Stimulated activated CD4-positive, alpha-beta T cell treated with anti-CD3 and anti-CD28 coated beads, TNF-alpha, amount 100 ng/mL, for 24 hours (primary cell): ENCODE results near the gene SH3YL1.

Experiments used
- DNase-seq, 3 experiments: peaks; one replicate each; pipeline ENCODE4 v3.0.0-alpha.2; 2020; ENCODE audit warnings: low read depth in 3 of 3

The SH3YL1 gene, protein sequence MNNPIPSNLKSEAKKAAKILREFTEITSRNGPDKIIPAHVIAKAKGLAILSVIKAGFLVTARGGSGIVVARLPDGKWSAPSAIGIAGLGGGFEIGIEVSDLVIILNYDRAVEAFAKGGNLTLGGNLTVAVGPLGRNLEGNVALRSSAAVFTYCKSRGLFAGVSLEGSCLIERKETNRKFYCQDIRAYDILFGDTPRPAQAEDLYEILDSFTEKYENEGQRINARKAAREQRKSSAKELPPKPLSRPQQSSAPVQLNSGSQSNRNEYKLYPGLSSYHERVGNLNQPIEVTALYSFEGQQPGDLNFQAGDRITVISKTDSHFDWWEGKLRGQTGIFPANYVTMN

DNA sequence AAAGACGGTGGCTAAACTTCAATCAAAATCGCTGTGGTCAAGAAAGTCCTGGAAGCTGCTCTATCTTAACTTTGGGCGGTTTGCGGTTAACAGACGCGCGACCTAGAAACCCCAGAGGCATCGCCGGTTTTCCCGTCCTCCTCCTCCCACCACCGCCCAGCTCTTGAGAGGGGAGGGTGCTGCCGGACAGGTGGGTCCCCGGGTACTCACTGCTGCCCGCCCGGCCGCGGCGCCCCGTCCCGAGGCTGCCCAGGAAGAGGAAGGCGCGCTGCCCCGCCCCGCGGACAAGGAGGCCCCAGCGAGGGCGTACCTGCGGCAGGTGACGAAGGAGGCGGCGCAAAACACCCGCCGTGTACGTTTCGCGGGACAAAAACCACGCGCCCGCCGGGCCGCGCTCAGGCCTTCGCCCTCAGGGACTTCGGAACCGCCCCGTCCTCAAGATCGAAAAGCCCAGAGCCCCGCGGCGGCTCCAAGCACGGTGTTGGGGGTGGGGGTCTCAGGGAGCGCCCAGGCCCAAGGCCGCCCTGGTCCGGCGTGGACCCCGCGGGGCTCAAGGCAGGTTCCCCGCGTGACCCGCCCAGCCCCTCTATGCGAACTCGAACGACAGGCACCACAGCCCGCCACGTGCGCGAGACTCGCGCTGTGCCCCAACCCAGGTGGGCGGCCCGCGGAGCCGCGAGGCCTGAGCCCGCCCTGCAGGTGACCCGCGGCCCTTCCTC lies at the start of gene SH3YL1:
TSS of gene SH3YL1 (minus strand) at position 259 of the 719 bp plus-strand sequence. CDS start at position 211, 48 bp downstream.
- peak in 2 of 3 experiments; percentile 11 to 21 for DNase-seq

DNA sequence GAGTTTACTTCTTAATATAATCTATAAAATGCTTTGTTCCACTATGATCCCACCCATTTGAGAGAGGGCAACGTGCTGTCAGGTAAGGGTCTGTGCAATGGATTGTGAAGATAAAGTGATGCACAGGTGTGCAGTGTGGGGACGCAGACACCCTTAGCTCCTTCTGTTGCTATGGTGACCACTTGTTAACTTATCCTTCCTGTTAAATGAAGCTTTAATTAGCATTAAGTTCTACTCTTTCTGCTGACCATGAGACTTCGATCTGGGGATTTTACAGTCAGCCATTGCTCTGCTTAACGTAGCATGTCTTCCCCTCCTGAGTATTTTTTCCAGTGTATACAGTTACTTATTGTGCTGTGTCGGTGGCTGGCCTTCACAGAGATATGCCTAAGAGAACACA lies 47.2 kb upstream of the SH3YL1 start:
- DNase-seq = no peak

DNA sequence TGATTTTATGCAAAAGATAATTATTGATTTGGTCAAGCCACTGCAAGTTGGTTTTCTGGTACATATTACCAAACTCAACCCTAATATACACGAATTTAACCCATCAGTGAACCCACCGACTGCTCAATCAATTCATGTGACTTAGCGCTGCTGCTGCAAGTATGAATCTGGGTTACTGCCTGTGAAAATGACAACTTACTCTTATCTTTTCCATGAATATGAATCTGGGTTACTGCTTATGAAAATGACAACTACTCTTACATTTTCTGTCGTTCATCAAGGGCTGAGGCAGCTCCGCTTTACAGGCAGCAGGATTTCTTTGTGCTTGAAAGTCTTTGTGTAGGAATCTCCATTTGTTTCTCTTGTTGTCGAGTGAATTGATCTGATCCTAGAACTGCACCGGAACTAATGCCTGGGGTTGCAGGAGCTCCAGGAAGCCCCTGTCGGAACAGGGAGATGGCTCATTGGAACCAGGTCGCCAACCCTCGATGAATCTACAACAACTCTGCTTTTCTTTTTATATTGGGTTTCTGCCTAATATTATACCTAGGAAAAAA lies 46.2 kb upstream of the SH3YL1 start:
- DNase-seq = no peak

DNA sequence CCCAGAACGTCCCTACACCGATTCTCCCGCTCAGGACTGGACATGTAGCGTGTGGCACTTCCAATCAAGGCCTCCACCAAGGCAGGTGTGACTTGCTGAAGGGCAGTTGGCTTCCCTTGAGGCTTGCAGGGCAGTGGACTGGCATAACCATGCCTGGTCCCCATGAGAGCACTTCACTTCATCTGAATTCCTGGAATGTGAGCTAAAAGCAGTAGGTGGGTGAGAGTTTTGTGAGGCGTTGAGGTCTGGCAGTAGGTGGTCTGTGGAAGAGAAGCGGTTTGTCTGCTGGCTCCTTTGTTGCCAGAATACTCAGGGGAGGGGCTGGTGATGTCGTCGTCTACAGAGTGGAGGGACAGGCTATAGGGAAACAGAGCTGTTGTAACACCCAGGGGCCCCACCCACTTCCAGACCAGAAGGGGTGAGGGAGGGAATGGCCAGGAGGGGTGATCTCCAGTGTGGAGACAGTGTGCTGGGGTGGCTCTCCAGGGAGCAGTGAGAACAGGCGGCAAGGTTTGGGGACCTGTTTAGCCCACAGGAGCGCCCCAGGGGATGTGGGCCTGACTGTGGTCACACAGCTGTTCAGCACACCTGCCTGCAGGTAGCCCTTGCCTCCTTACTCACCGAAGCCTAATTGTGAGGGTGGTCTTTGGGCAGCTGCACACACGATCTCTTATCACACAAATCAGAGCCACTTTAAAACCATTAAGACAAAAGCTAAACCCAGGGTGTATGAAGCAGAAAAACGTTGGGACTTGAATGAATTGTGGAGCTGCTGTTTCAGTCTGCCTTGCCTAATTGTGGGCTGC lies 45.5 kb upstream of the SH3YL1 start:
- no peak for DNase-seq

DNA sequence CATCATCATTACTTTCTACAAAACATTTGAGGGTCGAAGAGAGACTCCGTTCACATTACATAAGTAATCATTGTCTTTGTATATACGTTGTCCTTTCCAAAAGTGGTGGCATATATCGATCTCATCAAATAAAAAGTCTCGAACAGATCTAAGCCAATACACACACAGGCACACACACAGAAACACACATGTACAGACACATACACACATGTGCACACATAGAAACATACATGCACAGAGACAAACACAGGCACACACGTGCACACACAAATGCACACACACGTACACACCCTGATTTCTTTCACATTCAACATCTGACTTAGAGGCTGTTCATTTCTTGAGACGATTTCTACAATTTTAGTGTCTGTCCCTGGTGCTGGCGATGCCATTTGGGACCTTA lies 41.5 kb upstream of the SH3YL1 start:
- DNase-seq = no peak

DNA sequence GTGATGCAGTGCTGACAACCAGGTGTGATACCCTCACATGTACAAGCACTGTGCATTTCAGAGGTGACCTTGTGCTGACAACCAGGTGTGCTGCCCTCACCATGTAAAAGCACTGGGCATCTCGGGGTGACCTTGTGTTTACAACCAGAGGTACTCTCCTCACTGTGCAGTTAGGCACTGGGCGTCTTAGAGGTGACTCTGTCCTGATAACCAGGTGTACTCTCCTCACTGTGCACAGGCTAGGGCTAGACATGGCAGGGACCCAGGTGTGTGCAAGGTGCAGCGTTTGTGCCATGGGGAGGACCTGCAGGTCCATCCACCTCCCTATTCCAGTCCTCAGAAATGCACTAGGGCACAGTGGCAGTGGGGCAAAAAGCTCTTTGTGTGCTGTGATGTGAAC lies 32.5 kb upstream of the SH3YL1 start:
- DNase-seq = no peak

DNA sequence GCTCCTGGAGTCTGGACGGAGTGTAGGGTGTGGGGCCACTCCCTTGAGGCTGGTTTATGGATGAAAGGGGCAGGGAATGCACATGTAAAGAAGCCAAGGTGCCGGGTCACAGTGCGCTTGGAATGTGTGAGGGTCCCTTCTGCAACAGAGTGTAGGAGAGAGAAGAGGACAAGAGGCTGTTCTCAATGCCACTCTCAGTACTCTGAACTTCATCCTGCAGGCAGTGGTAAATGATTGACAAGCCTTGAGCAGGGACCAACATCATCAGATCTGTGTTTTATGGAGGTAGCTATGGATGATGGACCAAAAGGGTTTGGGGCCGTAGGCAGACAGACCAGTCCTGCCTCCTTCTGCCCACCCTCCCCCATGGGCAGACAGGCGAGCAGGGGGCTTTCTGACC lies 31.3 kb upstream of the SH3YL1 start:
- no peak for DNase-seq

DNA sequence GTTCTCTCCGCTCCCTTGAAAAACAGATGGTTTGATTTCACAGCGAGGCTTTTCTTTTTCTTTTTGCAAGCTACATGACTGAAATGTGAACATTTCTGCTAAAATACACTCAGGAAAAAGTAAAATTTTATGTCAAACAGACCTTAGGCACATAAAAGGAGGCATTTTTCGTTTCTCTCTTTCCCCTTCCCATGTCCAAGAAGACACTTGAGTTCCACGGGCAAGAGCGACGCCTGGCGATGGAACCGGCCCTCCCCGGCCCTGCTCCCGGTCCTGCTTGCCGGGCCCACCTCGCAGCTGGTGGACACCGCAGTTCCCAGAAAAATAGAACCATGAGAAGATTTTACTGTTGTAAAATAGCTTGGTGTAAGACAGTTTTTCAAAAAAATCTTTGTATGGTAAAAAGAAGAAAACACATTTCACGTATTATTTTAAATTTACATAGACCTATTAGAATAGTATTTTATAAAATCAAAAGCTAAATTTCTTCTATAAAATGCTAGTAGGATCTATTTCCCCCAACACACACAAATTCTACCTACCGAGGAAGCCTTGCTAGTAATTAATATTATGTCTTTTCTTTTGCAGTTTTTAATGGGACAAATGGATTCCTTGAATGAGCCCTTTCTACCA lies 26.4 kb upstream of the SH3YL1 start:
- peak in 1 of 3 experiments; percentile 29 for DNase-seq

DNA sequence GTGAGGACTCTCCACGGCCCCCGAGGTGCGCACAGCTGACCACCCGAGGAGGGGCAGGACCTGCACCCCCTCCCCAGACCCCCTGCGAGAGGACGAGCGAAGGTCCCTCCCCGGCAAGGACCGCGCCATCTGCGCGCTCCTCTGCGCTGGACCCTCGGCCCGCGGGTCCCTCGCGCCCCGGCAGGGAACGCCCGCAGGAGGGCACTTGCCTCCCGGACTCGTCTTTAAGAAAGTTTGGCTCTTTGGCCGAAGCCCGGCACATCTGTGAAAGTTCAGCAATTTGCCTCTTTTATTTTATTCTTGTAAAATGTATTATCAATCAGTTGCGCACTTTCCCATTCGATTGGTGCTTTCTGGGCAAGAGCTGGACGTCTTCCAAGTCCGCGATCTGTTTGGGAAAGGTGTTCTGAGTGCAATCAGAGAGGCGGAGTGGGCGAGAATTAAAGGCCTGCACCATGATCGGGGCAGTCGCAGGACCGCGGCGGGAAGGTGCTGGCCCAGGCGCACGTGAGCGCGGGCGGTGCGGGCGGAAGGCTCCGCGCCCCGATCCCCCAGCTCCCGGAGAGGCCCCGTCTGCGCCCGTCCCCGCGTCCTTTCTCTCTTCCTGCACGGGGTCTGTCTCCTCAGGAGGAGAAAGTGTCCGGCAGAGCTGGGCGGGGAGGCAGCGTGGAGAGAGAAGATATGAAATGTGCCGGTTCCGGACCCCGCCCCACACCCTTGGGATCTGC lies 25.7 kb upstream of the SH3YL1 start:
- no peak for DNase-seq

DNA sequence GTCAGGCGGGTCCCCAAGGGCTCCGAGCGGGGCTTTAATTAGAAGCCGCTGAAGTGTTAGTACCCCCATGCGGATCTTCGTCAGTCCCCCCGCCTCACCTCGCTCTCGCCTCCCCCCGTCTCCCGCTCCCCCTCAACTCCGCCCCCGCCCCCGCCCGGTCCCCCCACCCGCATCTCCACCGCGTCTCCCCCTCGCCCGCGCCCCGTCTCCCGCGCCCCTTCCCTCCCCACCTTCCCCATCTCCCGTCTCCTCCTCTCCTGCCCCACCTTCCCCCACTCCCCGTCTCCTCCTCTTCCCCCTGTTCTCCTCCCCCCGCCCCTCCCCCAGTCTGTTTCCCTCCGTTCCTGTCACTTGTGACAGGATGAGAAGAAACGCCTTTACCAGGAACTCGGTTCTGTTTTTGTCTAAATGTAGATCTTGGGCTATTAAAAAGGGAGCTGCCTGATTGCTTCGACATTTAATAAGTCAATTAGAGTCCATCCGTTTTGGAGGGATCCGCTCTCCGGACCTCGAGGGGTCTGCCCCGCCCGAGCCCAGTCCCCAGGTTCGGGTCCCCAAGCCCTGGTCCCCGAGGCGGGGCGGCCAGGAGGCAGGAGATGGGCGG lies 25.0 kb upstream of the SH3YL1 start:
- DNase-seq = no peak

DNA sequence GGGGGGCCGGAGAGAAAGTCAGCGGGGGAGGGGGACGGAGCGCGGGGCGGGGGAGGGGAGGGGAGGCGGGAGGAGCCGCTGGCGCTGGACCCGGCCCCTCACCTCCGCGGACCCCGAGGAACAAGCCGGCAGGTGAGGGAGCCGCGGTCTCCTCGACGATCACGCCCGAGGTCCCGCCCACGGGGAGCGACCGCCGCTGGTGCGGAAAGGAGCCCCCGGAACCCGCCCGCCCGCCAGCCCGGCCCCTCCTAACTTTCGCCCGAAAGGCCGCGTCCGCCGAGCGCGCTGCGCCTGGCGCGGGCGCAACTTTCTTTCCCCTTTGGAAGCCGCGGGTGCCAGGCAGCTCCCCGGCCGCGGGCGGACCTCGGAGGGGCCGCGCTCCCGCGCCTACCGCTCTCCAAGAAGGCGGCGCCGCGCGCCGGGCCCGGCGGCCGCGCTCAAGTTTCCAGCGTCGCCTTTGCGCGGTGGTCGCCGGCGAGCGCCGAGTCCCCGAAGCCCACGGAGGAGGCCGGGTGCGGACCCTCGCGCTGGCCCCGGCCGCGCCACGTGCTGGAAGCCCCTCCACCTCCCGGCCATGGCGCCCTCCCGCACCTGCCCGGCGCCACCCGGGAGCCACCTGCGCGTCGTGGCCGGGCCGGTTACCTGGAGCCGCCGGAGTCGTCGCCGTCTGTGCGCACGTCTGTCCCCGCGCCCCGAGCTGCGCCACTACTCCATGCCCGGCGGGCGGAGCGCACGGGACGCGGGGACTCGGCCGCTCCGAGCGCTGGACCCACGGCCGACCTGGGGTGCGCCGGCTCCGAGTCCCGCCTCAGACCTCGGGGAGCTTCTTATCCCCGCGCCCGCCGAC lies 24.3 kb upstream of the SH3YL1 start, which contains the start of gene ALKAL2:
TSS of gene ALKAL2 (minus strand) at position 181 of the 847 bp plus-strand sequence. CDS start 256 bp downstream, outside the sequence.
- DNase-seq = no peak

DNA sequence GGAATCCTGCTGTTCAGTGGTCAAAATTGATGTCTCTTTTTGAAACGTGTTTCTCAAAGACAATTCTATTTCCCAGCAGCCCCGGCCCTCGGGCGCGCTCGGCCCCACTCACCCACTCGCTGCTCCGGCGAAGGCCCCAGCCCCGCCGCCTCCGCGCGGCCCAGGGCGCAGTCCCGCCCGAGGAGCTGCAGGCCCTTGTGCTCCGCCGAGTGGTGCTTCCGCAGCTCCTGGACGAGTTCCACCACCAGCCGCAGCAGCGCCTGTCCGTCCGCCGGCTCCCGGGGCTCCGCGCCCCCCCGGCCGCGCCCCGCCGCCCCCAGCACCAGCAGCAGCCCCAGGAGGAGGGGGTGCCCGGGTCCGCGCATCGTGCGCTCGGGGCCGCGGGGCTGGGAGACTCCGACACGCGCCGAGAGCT lies 23.6 kb upstream of the SH3YL1 start:
- no peak for DNase-seq

DNA sequence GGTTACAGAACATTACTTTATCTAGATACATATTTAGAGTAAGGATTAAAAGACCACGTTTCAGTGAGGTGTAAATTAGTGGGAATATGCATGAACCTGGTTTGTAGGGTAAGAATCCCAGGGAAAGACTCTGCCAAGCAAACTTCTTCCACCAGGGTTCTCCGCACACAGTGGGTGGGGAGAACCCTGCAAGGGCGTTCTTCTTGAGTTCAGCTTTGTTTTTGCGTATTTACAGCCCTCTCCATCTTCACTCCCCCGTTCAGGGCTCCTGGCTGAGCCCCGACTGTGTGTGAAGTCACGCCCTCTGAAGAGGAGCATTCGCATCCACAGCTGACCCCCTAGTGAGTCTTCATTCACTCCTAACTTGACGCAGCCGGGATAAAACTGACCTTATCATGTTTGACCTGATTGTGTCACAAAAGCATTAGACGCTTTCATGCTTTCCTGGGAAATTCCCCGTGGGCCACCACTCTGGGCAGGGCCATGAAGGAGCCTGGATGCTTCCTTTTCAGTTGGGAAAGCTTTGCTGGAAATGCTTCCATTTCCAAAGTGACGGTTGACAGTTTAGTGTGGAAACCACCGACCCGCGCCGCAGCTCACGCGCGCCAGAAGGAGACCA lies 23.1 kb upstream of the SH3YL1 start:
- DNase-seq = no peak

DNA sequence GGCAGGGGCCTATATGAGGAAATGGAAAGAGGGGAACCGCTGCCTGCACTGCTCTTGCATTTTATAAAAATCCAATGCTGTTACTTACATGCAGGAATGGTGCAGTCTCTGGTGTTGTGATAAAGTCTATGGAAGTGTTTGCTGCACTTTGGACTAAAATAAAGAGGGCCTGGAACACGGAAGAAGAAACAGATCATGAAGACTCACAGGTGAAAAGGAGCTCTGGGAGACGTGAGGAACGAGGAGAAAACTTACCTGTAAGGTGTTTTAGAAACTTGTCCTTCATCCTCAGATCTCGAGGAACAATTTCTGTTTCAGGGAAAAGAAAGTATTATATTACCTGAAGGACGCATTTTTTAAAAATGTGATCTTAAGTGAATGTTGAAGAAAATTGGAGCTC lies 22.2 kb upstream of the SH3YL1 start:
- DNase-seq = no peak

DNA sequence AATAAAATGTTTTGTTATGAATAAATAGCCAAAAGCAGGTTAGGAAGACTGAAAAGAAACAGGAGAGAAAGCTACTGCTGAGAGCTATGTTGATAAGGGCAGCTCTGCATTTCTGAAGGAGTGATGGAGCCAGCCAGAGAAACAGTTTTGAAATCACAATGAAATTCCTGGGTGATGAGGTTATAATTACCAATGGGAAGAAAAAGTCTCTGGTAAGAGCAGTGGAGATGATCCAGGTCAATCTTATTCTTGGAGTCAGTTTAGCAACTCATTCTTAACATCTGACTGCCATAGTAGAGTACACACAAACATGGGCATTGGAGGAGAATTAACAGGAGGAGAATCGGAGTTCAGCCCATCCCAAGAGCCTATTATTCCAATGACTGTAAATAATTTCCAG lies 21.7 kb upstream of the SH3YL1 start:
- DNase-seq = no peak

DNA sequence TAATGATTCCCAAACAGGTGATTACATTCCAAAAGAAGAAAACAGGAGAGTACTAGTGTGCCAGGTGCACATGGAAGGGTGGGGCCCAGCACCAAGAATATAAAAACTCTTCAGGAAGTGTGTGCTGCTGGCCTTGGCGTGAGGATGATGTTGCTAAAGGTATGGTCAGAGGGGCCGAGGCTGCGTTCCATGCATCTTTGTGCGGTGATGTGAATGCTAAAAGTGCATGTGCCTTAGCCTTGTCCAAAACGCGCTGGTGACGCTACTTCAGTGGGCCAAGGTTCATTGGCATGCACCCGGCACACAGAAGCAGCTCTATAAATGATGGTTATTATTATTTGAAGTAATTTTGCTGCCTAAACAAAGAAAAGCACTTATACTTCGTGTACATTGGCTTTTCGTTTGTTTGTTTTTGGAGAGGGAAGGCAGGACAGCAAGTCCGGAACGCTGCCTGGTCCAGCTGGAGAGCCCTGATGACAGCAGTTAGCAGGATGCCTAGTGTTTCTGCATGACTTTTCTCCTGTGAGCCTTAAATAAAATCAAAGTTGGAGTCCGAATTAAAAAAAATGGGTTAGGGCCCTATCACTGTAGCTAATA lies 21.2 kb upstream of the SH3YL1 start:
- DNase-seq = no peak

DNA sequence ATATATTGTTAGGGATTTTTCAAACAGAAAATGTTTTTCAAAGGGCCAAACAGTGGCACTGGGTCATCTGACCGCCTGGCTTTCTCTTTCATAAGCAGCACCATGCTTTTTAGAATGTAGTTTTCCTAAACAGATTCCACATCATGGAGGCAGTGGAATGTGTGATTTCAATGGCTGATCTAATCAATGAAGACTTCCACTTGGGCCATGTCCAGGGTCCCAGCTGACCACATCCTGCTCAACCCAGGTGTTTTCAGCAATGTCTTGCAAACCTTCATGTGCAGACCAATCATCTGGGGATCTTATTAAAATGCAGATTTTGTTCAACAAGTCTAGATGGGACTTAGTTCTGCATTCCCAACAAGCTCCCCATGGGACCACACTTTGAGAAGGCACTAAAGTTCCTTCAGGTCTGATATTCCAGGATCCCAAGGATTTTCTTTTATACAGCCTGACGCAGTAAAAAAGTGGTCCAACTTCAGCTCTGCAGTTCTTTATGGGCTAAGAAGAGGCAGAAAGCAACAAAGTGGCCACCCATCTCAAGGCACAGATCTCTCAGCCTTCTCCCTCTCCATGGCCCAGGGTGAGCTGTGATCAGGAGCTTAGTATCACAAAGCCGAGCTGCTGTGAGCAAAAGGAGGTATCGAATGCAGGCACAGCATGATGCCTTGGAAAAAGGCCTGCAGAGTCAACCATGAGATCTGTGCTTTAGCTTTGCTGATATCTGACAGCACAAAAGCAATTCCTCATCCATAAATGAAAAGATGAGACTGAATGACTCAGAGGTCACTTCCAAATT lies 20.4 kb upstream of the SH3YL1 start:
- no peak for DNase-seq
